GM21367 (cell line): ENCODE measurements around the gene ISLR2.

Experiments
- ATAC-seq: cut with Tn5 transposase; IDR thresholded peaks from one replicate; pipeline ENCODE4 v1.9.1; 2021; ENCODE audit not compliant: unreplicated experiment

ISLR2 gene

GRCh38 chr15:74175271-74176191 lies 45.1 kb downstream of the ISLR2 start:
- ATAC-seq, result no peak

DNA sequence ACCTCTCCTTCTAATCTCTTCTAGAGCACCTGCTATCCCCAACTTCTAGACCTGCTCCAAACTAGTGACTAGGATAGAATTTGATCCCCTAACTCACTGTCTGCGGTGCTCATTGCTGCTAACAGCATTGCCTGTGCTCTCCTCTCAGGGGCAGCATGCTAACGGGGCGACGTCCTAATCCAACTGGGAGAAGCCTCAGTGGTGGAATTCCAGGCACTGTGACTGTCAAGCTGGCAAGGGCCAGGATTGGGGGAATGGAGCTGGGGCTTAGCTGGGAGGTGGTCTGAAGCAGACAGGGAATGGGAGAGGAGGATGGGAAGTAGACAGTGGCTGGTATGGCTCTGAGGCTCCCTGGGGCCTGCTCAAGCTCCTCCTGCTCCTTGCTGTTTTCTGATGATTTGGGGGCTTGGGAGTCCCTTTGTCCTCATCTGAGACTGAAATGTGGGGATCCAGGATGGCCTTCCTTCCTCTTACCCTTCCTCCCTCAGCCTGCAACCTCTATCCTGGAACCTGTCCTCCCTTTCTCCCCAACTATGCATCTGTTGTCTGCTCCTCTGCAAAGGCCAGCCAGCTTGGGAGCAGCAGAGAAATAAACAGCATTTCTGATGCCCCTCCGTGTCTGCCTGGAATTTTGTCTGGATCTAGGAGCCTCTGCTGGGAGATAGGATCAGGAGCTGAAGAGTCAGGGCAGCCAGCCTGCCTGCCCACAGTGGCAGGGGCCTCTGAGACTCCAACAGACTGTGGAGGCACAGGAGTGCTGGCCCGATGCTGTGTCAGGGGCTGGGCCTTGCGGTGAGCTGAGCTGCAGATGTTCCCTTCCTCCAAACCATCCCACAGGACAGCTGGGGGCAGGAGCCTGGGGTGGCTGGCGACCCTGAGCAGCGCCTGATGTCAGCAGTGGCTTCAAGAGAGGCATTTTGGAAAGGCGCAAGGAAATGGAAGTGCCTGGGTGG lies 46.2 kb downstream of the ISLR2 start:
- no peak for ATAC-seq

DNA sequence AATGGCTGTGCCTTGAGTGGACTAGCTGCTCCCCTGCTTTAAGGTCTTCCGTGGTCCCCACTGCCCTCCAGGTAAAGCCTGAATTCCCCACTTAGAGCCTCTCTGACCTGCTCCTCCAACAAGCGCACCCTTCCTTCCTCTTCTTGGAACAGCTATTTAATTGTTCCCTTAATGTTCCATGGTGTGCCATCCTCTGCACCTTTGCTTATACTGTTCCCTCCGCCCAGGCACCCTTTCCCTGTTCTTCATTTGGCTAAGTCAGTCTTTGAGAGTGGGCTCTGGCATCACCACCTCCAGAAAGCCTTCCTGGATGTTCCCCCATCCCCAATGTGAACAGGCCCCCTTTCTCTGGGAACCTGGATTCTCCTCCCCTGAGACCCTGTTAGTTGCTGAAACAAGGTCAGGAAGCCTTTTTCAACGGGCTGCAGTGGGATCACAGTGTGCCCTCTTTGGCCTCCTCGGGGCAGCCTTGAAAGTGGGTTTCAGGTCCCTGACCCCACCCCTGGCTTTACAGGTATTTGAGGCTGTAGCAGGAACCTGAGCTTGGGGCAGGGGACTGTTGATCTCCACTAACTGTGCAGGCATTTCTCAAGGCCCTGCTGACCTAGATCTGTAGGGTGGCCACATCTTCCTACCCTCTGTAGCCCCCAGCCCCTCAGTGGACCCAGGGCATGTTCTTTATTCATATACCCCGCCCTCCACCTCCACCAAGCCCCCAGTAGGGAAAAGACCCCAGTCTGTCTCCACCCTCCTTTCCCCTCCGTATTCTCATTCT lies 48.1 kb downstream of the ISLR2 start:
- ATAC-seq, result no peak

DNA sequence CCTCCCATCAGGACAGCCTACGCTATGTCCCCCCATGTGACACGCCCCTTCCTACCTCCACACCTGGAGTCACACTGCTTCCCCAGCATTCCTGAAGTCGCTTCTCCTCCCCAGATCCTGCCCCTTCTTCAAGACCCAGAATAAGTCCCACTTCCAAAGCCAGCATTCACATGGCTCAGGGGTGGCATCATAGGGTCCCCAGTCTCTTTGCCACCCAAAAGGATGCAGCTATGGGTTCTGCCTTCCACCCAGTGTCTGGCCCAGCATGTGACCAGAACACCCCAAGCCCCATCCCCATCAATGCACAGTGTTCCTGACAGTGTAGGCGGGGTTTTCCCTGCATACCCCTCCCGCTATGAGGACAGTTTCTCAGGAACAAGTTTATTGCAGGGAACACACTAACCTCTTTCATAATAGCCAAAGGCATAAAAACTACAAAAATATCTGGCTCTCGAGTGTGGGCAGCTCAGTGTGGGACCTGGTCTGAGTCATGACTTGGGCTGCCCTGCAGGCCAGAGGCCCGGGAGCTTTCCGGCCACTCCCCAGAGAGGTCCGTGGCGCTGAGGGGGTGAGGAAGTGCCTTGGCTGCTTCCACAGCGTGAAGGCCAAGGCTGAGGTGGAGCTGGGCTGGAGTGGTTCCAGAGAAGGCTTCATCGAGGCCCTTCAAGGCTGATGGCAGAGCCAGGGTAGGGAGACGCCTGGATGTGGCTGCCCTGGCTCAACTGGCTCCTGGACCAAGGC lies 48.9 kb downstream of the ISLR2 start:
- ATAC-seq, result no peak

- ATAC-seq, result no peak
These were observed 49.8 kb downstream of the ISLR2 start for GRCh38 chr15:74179983-74180880.

- ATAC-seq, result no peak
These were observed 50.7 kb downstream of the ISLR2 start for GRCh38 chr15:74180881-74181602.

DNA sequence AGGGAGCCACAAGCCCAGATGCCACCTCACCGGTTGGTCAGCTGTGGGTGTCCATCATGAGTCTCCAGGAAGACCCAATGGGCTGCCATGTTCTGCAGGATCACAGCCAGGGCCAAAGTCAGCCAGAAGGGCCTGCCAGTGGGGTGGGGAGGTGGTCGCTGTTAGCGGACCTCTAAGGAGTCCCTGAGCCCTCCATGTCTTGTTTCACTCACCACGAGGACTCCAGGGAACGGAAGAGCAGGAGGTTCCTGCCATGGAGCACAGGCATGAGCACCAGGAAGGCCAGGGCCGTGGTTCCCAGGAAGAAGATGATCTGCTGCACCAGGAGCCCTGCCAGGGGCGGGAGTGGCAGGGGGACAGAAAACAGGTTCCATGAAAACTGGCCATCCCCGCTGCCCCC lies 51.7 kb downstream of the ISLR2 start:
- ATAC-seq, result no peak

GRCh38 chr15:74184582-74185091 lies 54.3 kb downstream of the ISLR2 start:
- ATAC-seq, result no peak

GRCh38 chr15:74185710-74186348 lies 55.4 kb downstream of the ISLR2 start:
- no peak for ATAC-seq
